Activated CD4-positive, alpha-beta T cell treated with anti-CD3 and anti-CD28 coated beads for 36 hours (primary cell): Measurements from ENCODE around the gene RAB21. TPM values are rescaled to one million over a fixed set of nuclear protein-coding genes. Genes with fewer than 3 reads are reported as not detected.
"Not testable (repeated sequence)": the region's sequence is repeated elsewhere in the genome, so short reads cannot be mapped to it uniquely, and the experiment has no call there.

Experiments
- ATAC-seq: fragments of 200-7000 bp; cut with Tn5 transposase; one replicate; pipeline ENCODE4 v1.10.0; 2021; ENCODE audit warnings: mild to moderate bottlenecking, moderate library complexity
- CTCF ChIA-PET: fragments of 350-600 bp; sonication (Branson Sonifier 250); formaldehyde crosslinking; loops from one replicate; lab custom pipeline; 2021; ENCODE audit warnings: antibody characterized with exemption; lab: Charles Lee
- POLR2A ChIA-PET: fragments of 350-600 bp; sonication (Branson Sonifier 250); formaldehyde crosslinking; loops from one replicate; lab custom pipeline; 2021; ENCODE audit warnings: antibody characterized with exemption, inconsistent platforms; lab: Charles Lee
- DNase-seq: peaks from one replicate; pipeline ENCODE4 v3.0.0-alpha.2; 2020
- H3K27ac Mint-ChIP-seq: one replicate; pipeline ENCODE4 v1.8.0; 2021; ENCODE audit warnings: mixed read lengths
- H3K27me3 Mint-ChIP-seq: one replicate; pipeline ENCODE4 v1.8.0; 2021; ENCODE audit warnings: mixed read lengths
- H3K36me3 Mint-ChIP-seq: one replicate; pipeline ENCODE4 v1.8.0; 2021; ENCODE audit warnings: low read depth, mixed read lengths
- H3K4me1 Mint-ChIP-seq: one replicate; pipeline ENCODE4 v1.8.0; 2021; ENCODE audit warnings: mixed read lengths
- H3K4me3 Mint-ChIP-seq: one replicate; pipeline ENCODE4 v1.8.0; 2021; ENCODE audit warnings: mild to moderate bottlenecking, moderate library complexity, mixed read lengths
- H3K9me3 Mint-ChIP-seq: one replicate; pipeline ENCODE4 v1.8.0; 2021; ENCODE audit warnings: low read depth, mixed read lengths
- intact Hi-C, 2 experiments: fragments of 100-400 bp; cut with DNase I in 1 of 2; cut with micrococcal nuclease in 1 of 2; formaldehyde crosslinking; loops; one replicate each; pipeline versions ENCODE4 v1.14.2 to v1.15.1; 2022 to 2024; cut with DNase I, micrococcal nuclease
- total RNA-seq, 2 experiments: library from RNA; stranded (reverse); gene quantifications; one replicate each; pipeline ENCODE4 v1.2.3, GENCODE V29; 2021

Gene RAB21
- total RNA-seq, 2 experiments from 2014 or later, result 88.9 to 98.9 TPM

GRCh38 chr12:71755146-71755892, 656 bp downstream of the RAB21 start:
- H3K27ac Mint-ChIP-seq, result peak overlapping the region; percentile 99
- DNase-seq (peak; percentile 81), ATAC-seq (peak; percentile 70)
- intact Hi-C loops, result loop anchor here in 1 of 2 experiments (1.0 kb wide), 1 partner anchor 84 kb away; the partner anchor contains the start of gene TBC1D15
- peaks cover 9% of the 10 kb centered on the region for H3K27me3 Mint-ChIP-seq
- peaks cover 49% of the 10 kb centered on the region for H3K36me3 Mint-ChIP-seq
- peak overlapping the region; percentile 94 for H3K4me3 Mint-ChIP-seq
- ChIA-PET CTCF (interaction anchor here (0.6 to 2.0 kb wide), 5 partner anchors 8 to 1610 kb away, joined by 3 to 6 read pairs (median 4); partner anchors contain the start of gene TBC1D15), POLR2A (interaction anchor here (0.6 to 3.6 kb wide), 5 partner anchors 8 to 92 kb away, joined by 3 to 32 read pairs (median 4); partner anchors contain the start of genes THAP2 and ZFC3H1)
- H3K9me3 Mint-ChIP-seq, result peaks cover 12% of the 10 kb centered on the region
- H3K4me1 Mint-ChIP-seq, result peaks cover 38% of the 10 kb centered on the region

GRCh38 chr12:71756054-71756690, 1.5 kb downstream of the RAB21 start:
- Mint-ChIP-seq H3K36me3 (peaks cover 57% of the 10 kb centered on the region), H3K9me3 (peaks cover 19% of the 10 kb centered on the region), H3K4me1 (peaks cover 44% of the 10 kb centered on the region), H3K4me3 (peak overlapping the region; percentile 94), H3K27ac (peak overlapping the region; percentile 99), H3K27me3 (peaks cover 2% of the 10 kb centered on the region)
- ATAC-seq, result no peak
- ChIA-PET POLR2A (interaction anchor here (0.6 to 3.6 kb wide), 4 partner anchors 9 to 93 kb away, joined by 3 to 32 read pairs (median 4); partner anchors contain the start of genes THAP2 and ZFC3H1), CTCF (interaction anchor here (0.6 to 1.8 kb wide), 4 partner anchors 9 to 1609 kb away, joined by 3 to 4 read pairs (median 3); no protein-coding TSS in a partner anchor)
- intact Hi-C loops, result loop anchor here in 1 of 2 experiments (1.0 kb wide), 1 partner anchor 8 kb away; no protein-coding TSS in a partner anchor
- no peak for DNase-seq

- DNase-seq, result no peak
These were observed 5.3 kb downstream of the RAB21 start for GRCh38 chr12:71759941-71760340.

GRCh38 chr12:71760471-71760870, 5.8 kb downstream of the RAB21 start:
- ChIA-PET CTCF (no interaction called here), POLR2A (no interaction called here)
- peaks cover 21% of the 10 kb centered on the region for H3K9me3 Mint-ChIP-seq
- H3K27ac Mint-ChIP-seq, result no peak overlapping the region
- intact Hi-C loops, result no loop called here
- no peak overlapping the region for H3K4me3 Mint-ChIP-seq
- H3K36me3 Mint-ChIP-seq, result peaks cover 84% of the 10 kb centered on the region
- ATAC-seq (no peak), DNase-seq (no peak)
- H3K4me1 Mint-ChIP-seq, result peaks cover 61% of the 10 kb centered on the region
- H3K27me3 Mint-ChIP-seq, result no peaks in the 10 kb centered on the region

More at GRCh38 chr12:71759941-71760340, 5.3 kb downstream of the RAB21 start:
- ATAC-seq, result no peak
- Mint-ChIP-seq H3K4me1 (peaks cover 55% of the 10 kb centered on the region), H3K27ac (no peak overlapping the region), H3K27me3 (no peaks in the 10 kb centered on the region), H3K36me3 (peaks cover 79% of the 10 kb centered on the region), H3K4me3 (no peak overlapping the region), H3K9me3 (peaks cover 21% of the 10 kb centered on the region)
- CTCF ChIA-PET, result interaction anchor here (1.4 to 1.7 kb wide), 2 partner anchors 12 to 123 kb away, joined by 3 to 4 read pairs; no protein-coding TSS in a partner anchor
- intact Hi-C loops, result no loop called here
- POLR2A ChIA-PET, result no interaction called here

- Mint-ChIP-seq H3K9me3 (peaks cover 21% of the 10 kb centered on the region), H3K4me1 (peaks cover 66% of the 10 kb centered on the region), H3K36me3 (peaks cover 76% of the 10 kb centered on the region)
- ATAC-seq, POLR2A ChIA-PET, H3K4me3 Mint-ChIP-seq, H3K27me3 Mint-ChIP-seq, CTCF ChIA-PET, H3K27ac Mint-ChIP-seq, DNase-seq, intact Hi-C loops: not testable (repeated sequence)
These were observed 6.7 kb downstream of the RAB21 start for GRCh38 chr12:71761354-71761753.

GRCh38 chr12:71763677-71764379, 9.2 kb downstream of the RAB21 start:
- H3K4me3 Mint-ChIP-seq, result no peak overlapping the region
- H3K36me3 Mint-ChIP-seq, result peaks cover 61% of the 10 kb centered on the region
- intact Hi-C loops, result loop anchor here in 1 of 2 experiments (1.0 kb wide), 1 partner anchor 8 kb away; no protein-coding TSS in a partner anchor
- peaks cover 19% of the 10 kb centered on the region for H3K9me3 Mint-ChIP-seq
- ChIA-PET CTCF (no interaction called here), POLR2A (interaction anchor here (0.6 kb wide), 1 partner anchor 88 kb away, joined by 4 read pairs; no protein-coding TSS in a partner anchor)
- ATAC-seq (peak; percentile 36), DNase-seq (no peak)
- H3K4me1 Mint-ChIP-seq, result peaks cover 68% of the 10 kb centered on the region
- no peaks in the 10 kb centered on the region for H3K27me3 Mint-ChIP-seq
- H3K27ac Mint-ChIP-seq, result peak overlapping the region; percentile 31

- peaks cover 64% of the 10 kb centered on the region for H3K4me1 Mint-ChIP-seq
These were observed 10.1 kb downstream of the RAB21 start for GRCh38 chr12:71764587-71765321.

GRCh38 chr12:71766202-71766601, 11.5 kb downstream of the RAB21 start:
- no peak for ATAC-seq
- ChIA-PET POLR2A (interaction anchor here (0.7 kb wide), 1 partner anchor 21 kb away, joined by 3 read pairs; no protein-coding TSS in a partner anchor), CTCF (interaction anchor here (0.6 to 2.3 kb wide), 5 partner anchors 12 to 130 kb away, joined by 3 to 7 read pairs (median 3); partner anchors contain the start of gene RAB21)
- Mint-ChIP-seq H3K4me1 (peaks cover 64% of the 10 kb centered on the region), H3K36me3 (peaks cover 46% of the 10 kb centered on the region), H3K4me3 (no peak overlapping the region), H3K27me3 (no peaks in the 10 kb centered on the region), H3K27ac (no peak overlapping the region), H3K9me3 (peaks cover 2% of the 10 kb centered on the region)
- no peak for DNase-seq
- intact Hi-C loops, result no loop called here

More at GRCh38 chr12:71764587-71765321, 10.1 kb downstream of the RAB21 start:
- ChIA-PET CTCF (no interaction called here), POLR2A (no interaction called here)
- Mint-ChIP-seq H3K27me3 (no peaks in the 10 kb centered on the region), H3K4me3 (no peak overlapping the region), H3K9me3 (peaks cover 14% of the 10 kb centered on the region), H3K36me3 (peaks cover 52% of the 10 kb centered on the region), H3K27ac (peak overlapping the region; percentile 22)
- DNase-seq, result no peak
- intact Hi-C loops, result loop anchor here in 1 of 2 experiments (1.0 kb wide), 1 partner anchor 8 kb away; no protein-coding TSS in a partner anchor
- ATAC-seq, result no peak

- ChIA-PET CTCF (interaction anchor here (0.7 to 2.3 kb wide), 7 partner anchors 13 to 131 kb away, joined by 3 to 14 read pairs (median 4); partner anchors contain the start of gene RAB21), POLR2A (no interaction called here)
- Mint-ChIP-seq H3K27ac (peak overlapping the region; percentile 4), H3K4me1 (peaks cover 64% of the 10 kb centered on the region), H3K4me3 (no peak overlapping the region), H3K27me3 (no peaks in the 10 kb centered on the region), H3K36me3 (peaks cover 49% of the 10 kb centered on the region), H3K9me3 (peaks cover 2% of the 10 kb centered on the region)
- DNase-seq (no peak), ATAC-seq (no peak)
- intact Hi-C loops, result no loop called here
These were observed 12.5 kb downstream of the RAB21 start for GRCh38 chr12:71767183-71767582.

GRCh38 chr12:71768900-71769299, 14.2 kb downstream of the RAB21 start:
- H3K27me3 Mint-ChIP-seq, result no peaks in the 10 kb centered on the region
- H3K27ac Mint-ChIP-seq, result peak overlapping the region; percentile 38
- intact Hi-C loops, result no loop called here
- peaks cover 57% of the 10 kb centered on the region for H3K4me1 Mint-ChIP-seq
- CTCF ChIA-PET, result interaction anchor here (0.9 to 2.3 kb wide), 2 partner anchors 11 to 78 kb away, joined by 3 to 14 read pairs; no protein-coding TSS in a partner anchor
- H3K9me3 Mint-ChIP-seq, result peaks cover 2% of the 10 kb centered on the region
- DNase-seq, result no peak
- no peak for ATAC-seq
- peaks cover 48% of the 10 kb centered on the region for H3K36me3 Mint-ChIP-seq
- H3K4me3 Mint-ChIP-seq, result no peak overlapping the region
- POLR2A ChIA-PET, result no interaction called here
